ENCODE results near the gene BEX3.

GRCh38 chrX:103399744-103400143 is 23.4 kb downstream of the BEX3 start:
- TF ChIP-seq CTCF (IDR thresholded peaks at IDR 0.05; ENCODE audit: low read depth, low read length, poor library complexity, severe bottlenecking) = no peak
- TF ChIP-seq EZH2phosphoT487 (IDR thresholded peaks at IDR 0.05; ENCODE audit: borderline replicate concordance, low read length) = no peak
